Activated T-cell treated with anti-CD3 and anti-CD28 coated beads for 4 hours (primary cell): Measurements from ENCODE around the gene CCDC120.

ENCODE experiments used
- DNase-seq: peaks from one replicate; pipeline ENCODE4 v3.0.0-alpha.2; 2020

Gene CCDC120

DNA sequence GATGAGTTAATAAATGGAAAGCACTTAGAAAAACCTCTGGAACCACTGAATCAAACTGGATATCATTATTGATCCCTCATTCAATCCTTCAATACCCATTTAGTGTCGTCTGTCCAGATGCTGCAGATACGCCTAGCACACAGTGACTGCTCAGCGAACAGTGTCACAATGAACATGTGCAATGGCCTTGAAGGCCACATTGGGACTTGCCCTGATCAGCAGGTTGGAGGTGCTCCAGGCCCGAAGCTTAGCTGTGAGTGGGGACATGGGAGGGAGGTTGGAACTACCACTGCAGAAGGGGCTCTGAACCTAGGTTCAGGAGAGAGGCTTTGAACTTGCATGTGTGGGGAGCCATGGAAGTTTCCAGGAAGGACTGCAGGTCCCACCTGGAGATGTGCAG, 47.5 kb downstream of the CCDC120 start:
- DNase-seq: no peak

DNA sequence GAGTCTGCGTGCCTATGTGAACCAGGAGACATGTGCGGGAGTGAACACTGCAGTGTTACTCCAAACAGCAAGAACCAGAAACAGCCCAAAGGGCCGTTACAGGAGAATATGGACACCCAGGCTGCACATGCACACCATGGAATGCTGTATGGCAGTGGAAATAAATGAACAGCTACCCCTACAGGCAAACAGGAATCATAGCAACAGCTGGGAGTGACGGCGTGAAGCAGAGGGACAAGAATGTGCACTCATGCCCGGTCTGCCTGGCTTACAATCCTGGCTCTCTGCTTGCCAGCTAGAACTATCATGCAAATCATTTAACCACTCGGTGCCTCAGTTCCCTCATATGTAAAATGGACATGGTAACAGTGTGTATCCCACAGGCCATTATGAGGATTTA, 48.1 kb downstream of the CCDC120 start:
- DNase-seq: no peak

DNA sequence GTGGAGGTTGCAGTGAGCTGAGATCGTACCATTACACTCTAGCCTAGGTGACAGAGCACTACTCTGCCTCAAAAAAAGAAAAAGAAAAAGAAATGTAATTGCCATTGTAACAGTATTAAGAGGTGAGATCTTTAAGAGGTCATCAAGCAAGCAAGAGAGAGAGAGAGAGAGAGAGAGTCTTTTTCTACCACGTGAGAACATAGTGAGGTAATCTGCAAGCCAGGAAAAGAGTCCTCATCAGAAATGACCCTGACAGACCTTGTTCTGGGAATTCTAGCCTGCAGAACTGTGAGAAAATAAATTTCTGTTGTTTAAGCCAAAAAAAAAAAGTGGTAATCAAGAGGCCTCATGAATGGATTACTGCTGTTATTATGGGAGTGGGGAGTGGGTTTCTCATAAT, 49.8 kb downstream of the CCDC120 start:
- no peak for DNase-seq

DNA sequence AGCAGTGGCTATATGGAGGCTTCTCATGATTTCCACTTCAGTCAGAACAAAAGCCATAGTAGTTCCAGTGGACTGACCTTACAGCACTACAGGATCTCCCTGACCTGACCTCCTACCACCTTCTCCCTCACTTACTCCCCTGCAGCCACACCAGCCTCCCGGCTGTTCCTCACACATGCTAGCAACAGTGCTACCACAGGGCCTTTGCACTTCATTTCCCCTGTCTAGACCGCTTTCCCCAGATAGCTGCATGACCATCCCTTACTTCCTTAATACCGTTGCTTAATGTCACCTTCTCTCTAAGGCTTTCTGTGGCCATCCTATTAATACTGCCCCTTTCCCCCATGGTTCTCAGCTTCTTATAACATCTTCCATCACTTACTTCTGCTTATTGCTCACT, 51.6 kb downstream of the CCDC120 start:
- no peak for DNase-seq

DNA sequence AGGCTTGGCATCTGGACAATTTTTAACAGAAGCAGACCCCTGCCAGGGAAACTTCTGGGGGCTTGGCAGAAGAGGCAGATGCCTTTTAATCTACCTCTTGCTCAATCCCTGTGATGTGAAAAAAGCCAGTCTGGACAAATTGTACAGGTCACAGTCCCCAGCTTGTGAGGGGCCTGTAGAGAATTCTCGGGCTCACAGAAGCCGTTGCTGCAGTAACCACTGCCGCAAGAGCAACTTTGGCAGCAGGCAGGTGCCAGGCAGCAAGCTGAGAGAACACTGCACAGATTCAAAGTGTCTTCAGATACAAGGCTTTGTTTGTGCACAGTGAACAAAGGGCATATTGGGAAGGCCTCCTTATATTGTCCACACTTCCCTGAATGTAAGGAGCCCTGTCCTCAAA, 53.0 kb downstream of the CCDC120 start:
- no peak for DNase-seq

DNA sequence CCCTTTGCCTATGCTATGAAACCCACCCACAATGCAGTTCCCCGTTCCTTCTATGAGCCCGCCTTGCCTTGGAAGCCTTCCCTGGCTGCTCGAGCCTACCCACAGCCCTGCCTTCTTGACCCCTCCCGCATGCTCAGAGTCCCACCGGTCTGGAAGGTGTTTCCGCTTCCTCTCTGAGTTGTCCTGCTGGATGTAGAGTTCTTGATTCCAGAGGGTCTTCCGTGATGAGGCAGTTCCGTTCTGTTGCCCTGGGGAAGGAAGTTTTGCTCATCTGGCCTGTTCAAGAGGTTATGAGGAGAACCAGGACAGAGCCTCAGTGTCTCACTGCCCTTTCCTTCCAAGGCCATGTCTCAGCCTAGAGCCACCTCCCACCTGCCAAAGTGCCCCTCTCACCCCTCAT, 57.3 kb downstream of the CCDC120 start:
- no peak for DNase-seq

DNA sequence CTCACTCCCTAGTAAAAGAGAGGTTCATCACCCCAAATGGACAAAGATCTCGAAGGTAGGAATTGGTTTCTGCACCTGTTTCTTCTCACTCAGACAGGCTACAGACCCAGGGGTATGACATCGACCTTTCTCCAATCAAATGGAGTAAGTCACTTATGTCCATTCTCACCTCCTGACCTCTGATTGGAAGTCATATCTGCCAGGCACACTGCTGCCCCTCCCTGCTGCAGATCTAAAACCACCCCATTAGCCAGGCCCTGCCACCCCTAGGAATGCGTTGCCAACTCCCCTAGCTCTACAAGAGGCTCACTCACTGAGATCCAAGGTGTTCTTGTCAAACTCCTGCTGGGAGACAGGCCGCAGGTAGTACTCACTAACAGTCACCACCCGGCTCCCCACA, 57.9 kb downstream of the CCDC120 start:
- DNase-seq: no peak

DNA sequence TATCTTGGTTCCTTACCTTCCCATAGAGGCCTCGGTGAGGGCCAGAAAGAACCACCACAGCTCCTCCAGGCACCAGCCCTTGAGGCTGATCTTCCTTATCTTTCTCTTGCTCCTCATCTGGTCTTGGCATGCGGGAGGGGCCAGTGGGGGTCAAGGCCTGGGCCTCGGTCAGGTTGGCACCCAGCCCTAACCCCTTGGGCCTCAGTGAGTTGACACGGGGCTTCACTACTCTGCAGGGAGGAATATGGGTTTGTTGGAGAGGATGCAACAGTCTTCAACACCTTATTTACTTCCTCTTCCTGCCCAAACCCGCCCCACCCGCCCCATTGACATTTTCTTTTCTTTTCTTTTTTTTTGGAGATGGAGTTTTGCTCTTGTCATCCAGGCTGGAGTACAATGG, 58.8 kb downstream of the CCDC120 start:
- DNase-seq: no peak
